HepG2 (cell line): ENCODE data around the gene BSND. TPM values are rescaled to one million over a fixed set of nuclear protein-coding genes. Genes with fewer than 3 reads are reported as not detected.

ENCODE experiments used
- ATAC-seq: fragments of 200-7000 bp; cut with Tn5 transposase; 3 replicates; pipeline ENCODE4 v1.9.1; 2020; ENCODE audit warnings: mild to moderate bottlenecking, moderate library complexity
- BruUV-seq: library from RNA; stranded (reverse); fragments of 400-500 nt; replicated peaks from 2 replicates; lab custom pipeline; 2021; lab: Mats Ljungman, UMichigan
- CTCF ChIA-PET: fragments of 300-600 bp; formaldehyde crosslinking; extraction: SDS; loops from one replicate; lab custom pipeline; 2021; ENCODE audit warnings: low total read pairs, inconsistent platforms, low intra/inter-chr PET ratio; lab: Yijun Ruan, JAX
- POLR2A ChIA-PET: fragments of 350-600 bp; sonication (Branson Sonifier 250); formaldehyde crosslinking; loops from one replicate; lab custom pipeline; 2020; ENCODE audit warnings: antibody characterized with exemption, inconsistent platforms; lab: Yijun Ruan, JAX
- DNase-seq: peaks from one replicate; pipeline ENCODE4 v3.0.0-alpha.2; 2015; ENCODE audit warnings: low spot score
- FAIRE-seq: peaks from 3 replicates; lab custom pipeline; 2011; peaks lifted over from hg19 to GRCh38; lab: Jason Lieb, UNC
- H2AFZ ChIP-seq: one replicate; pipeline ENCODE4 v1.6.1; 2011; ENCODE audit warnings: low read length, inconsistent platforms
- H3K27ac ChIP-seq: fragments of 300-600 bp; 3 replicates; pipeline ENCODE4 v1.8.0; 2011; ENCODE audit warnings: mixed run types, mild to moderate bottlenecking, mixed read lengths, low read length, inconsistent platforms; ENCODE audit not compliant: insufficient read depth; ENCODE audit errors: extremely low read length
- H3K27me3 ChIP-seq, 2 experiments: fragments of 200-600 bp in 1 of 2; 2 replicates in 1 of 2; 3 replicates in 1 of 2; pipeline versions ENCODE4 v1.6.0 to v1.8.0; 2011; ENCODE audit warnings: low read length in 2 of 2, mild to moderate bottlenecking in 2 of 2, moderate library complexity in 2 of 2, inconsistent platforms in 1 of 2; ENCODE audit not compliant: insufficient read depth in 2 of 2, control insufficient read depth in 1 of 2
- H3K36me3 ChIP-seq, 2 experiments: fragments of 200-600 bp in 1 of 2; replicated peaks in 1 of 2; 2 replicates in 1 of 2; 3 replicates in 1 of 2; pipeline versions ENCODE4 v1.5.1 to v1.8.0; 2011; ENCODE audit warnings: low read length in 2 of 2, inconsistent platforms in 1 of 2; ENCODE audit not compliant: insufficient read depth in 2 of 2, control insufficient read depth in 1 of 2
- H3K4me1 ChIP-seq: 2 replicates; pipeline ENCODE4 v1.5.1; 2012; ENCODE audit warnings: low read length, inconsistent platforms; ENCODE audit not compliant: insufficient read depth
- H3K4me2 ChIP-seq: 2 replicates; pipeline ENCODE4 v1.6.0; 2011; ENCODE audit warnings: low read depth, low read length, inconsistent platforms
- H3K4me3 ChIP-seq, 3 experiments: fragments of 200-600 bp in 1 of 3; sonication (generic), shearing (Covaris generic) in 1 of 3; replicated peaks in 1 of 3; 2 replicates each; pipeline ENCODE4 v1.5.1; 2011 to 2016; ENCODE audit warnings: low read length in 3 of 3, inconsistent platforms in 2 of 3, low read depth in 2 of 3, mild to moderate bottlenecking in 2 of 3, control low read depth in 1 of 3, mixed read lengths in 1 of 3; ENCODE audit not compliant: insufficient read depth in 1 of 3
- H3K79me2 ChIP-seq: one replicate; pipeline ENCODE4 v1.6.1; 2011; ENCODE audit warnings: low read length, inconsistent platforms; ENCODE audit not compliant: insufficient read depth
- H3K9ac ChIP-seq: 2 replicates; pipeline ENCODE4 v1.6.0; 2011; ENCODE audit warnings: mild to moderate bottlenecking, low read depth, low read length, inconsistent platforms; ENCODE audit not compliant: insufficient read depth
- H3K9me3 ChIP-seq: 2 replicates; pipeline ENCODE4 v1.5.1; 2012; ENCODE audit warnings: mild to moderate bottlenecking, low read length
- H4K20me1 ChIP-seq: 2 replicates; pipeline ENCODE4 v1.6.0; 2011; ENCODE audit warnings: inconsistent platforms, mild to moderate bottlenecking, low read length, moderate library complexity; ENCODE audit not compliant: insufficient read depth
- AKAP8 ChIP-seq: sonication (generic); formaldehyde crosslinking; IDR thresholded peaks from 2 replicates; pipeline ENCODE4 v1.5.1; 2020; ENCODE audit warnings: mild to moderate bottlenecking, missing genetic modification reagents
- ARNT2 ChIP-seq: sonication (generic); formaldehyde crosslinking; IDR thresholded peaks from 2 replicates; pipeline ENCODE4 v1.8.0; 2022; ENCODE audit warnings: mild to moderate bottlenecking, low read depth, missing genetic modification reagents, moderate library complexity
- DNMT1 ChIP-seq: sonication (generic); formaldehyde crosslinking; IDR thresholded peaks from 2 replicates; pipeline ENCODE4 v1.5.1; 2020; ENCODE audit warnings: mild to moderate bottlenecking, missing genetic modification reagents
- HMG20B ChIP-seq: conservative IDR thresholded peaks from 2 replicates; pipeline ENCODE4 v1.6.1; 2016; ENCODE audit warnings: missing genetic modification reagents, missing compliant biosample characterization
- ZNF329 ChIP-seq: sonication (generic); formaldehyde crosslinking; IDR thresholded peaks from 2 replicates; pipeline ENCODE4 v1.9.0; 2021; ENCODE audit warnings: low read depth, mild to moderate bottlenecking, missing genetic modification reagents
- ZNF709 ChIP-seq: sonication (generic); formaldehyde crosslinking; IDR thresholded peaks from 2 replicates; pipeline ENCODE4 v1.5.0; 2020; ENCODE audit warnings: mild to moderate bottlenecking, missing genetic modification reagents
- WGBS: methylation state at CpG from one replicate; pipeline ENCODE4 v1.1.6; 2017; ENCODE audit warnings: low lambda C conversion rate; 5-methylcytosine and 5-hydroxymethylcytosine counted together
- in situ Hi-C: cut with HindIII; loops from 2 replicates; pipeline ENCODE4 v1.10.0; 2017; ENCODE audit warnings: low pct_unique_long_range_greater_than_20kb; ENCODE audit not compliant: extremely low pct_ligation_motif_present
- intact Hi-C: fragments of 100-400 bp; cut with micrococcal nuclease; formaldehyde crosslinking; loops from one replicate; pipeline ENCODE4 v1.10.0; 2022; ENCODE audit not compliant: unreplicated experiment
- polyA plus RNA-seq, 8 experiments: library from polyadenylated mRNA; depleted of rRNA in 3 of 8; stranded (reverse) in 7 of 8; unstranded in 1 of 8; fragments of >200 nt; fragmentation: Illumina TruSeq in 4 of 8; extraction: Trizol in 4 of 8; gene quantifications; 2 replicates each; pipeline versions ENCODE4 v1.2.1 to v1.2.3, GENCODE V29; 2011 to 2016; ENCODE audit warnings: low read depth in 4 of 8, missing spikeins in 1 of 8, mixed read lengths in 1 of 8; ENCODE audit not compliant: insufficient read depth in 1 of 8
- total RNA-seq, 5 experiments: library from RNA; depleted of rRNA; stranded (reverse); fragments of >200 nt; fragmentation: Illumina TruSeq; extraction: Trizol; gene quantifications; 2 replicates each; pipeline ENCODE4 v1.2.3, GENCODE V29; 2016; ENCODE audit warnings: low read depth in 1 of 5
- TF ChIP-seq, protein P1 (sequence below): sonication (generic); formaldehyde crosslinking; IDR thresholded peaks from 2 replicates; pipeline ENCODE4 v1.4.0; 2020; ENCODE audit warnings: missing genetic modification reagents
- TF ChIP-seq, protein P2 (sequence below): sonication (generic); formaldehyde crosslinking; IDR thresholded peaks from 2 replicates; pipeline ENCODE4 v1.9.0; 2022; ENCODE audit warnings: missing genetic modification reagents, mild to moderate bottlenecking, borderline replicate concordance
- TF ChIP-seq, protein P3 (sequence below): sonication (generic); formaldehyde crosslinking; IDR thresholded peaks from 2 replicates; pipeline ENCODE4 v1.4.0; 2020; ENCODE audit warnings: missing genetic modification reagents
- TF ChIP-seq, protein P4 (sequence below): sonication (generic); formaldehyde crosslinking; IDR thresholded peaks from 2 replicates; pipeline ENCODE4 v1.5.1; 2020; ENCODE audit warnings: mild to moderate bottlenecking, missing genetic modification reagents, moderate library complexity

BSND gene
- total and polyA plus RNA-seq, 2 of the 13 experiments (the other 11 are each of a cell fraction or from before 2014, with no cell fraction given) = not detected

DNA sequence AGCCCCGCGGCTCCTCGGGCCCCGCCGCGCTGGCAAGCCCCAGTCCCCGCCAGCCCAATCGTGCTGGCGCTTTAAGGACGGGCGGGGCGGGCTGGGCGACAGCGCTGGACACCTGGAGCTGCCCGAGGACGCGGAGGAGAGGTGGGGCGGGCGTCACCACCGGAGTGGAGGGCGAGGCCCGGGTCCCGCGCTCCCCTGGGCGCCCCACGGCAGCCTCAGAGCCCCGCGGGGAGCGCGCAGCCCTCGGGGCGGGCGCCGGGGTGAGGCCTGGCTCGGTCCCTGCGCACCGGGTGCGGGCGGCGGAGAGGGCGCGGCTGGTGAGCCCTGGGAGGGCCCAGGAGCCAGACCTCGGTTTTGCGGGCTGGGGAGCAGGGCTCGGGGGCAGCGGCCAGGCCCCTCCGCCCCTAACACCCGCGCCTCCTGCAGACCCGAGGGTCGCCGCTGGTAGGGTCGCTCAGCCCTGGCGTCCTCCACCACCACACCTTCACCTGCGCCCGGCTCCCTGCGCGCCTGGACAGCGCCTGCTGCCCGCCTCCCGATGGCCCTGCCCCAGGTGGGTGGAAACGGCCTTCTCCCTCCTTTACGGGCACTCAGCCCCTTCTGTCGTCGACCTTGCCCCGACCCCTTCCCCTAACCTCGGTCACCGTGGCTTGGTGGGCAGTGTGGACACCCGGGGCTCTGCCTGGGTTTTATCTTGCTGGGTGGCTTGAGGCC is 18.0 kb upstream of the BSND start, which contains the start of gene TMEM61:
Gene TMEM61 (plus strand): TSS at position 101 of the 714 bp plus-strand sequence. CDS start 438 bp downstream, at position 539.
- ATAC-seq (peak; percentile 63), FAIRE-seq (no peak), DNase-seq (no peak)
- H3K27me3 ChIP-seq = peaks cover 9 to 63% of the 10 kb centered on the region in 2 experiments
- intact Hi-C loops (no loop called here), in situ Hi-C loops (no loop called here)
- BruUV-seq = no TSS peak
- peaks cover 15% of the 10 kb centered on the region for H3K4me1 ChIP-seq
- ChIA-PET CTCF (no interaction called here), POLR2A (no interaction called here)
- H3K79me2 ChIP-seq = no peaks in the 10 kb centered on the region
- H3K27ac ChIP-seq = no peak within 1 kb of the TSS
- peak within 1 kb of the TSS in 2 of 3 experiments; percentile 29 to 55; a peak in 3 of 6 replicates for H3K4me3 ChIP-seq
- H2AFZ ChIP-seq = no peak within 1 kb of the TSS
- peak within 1 kb of the TSS; percentile 55 for H3K4me2 ChIP-seq
- no peak within 1 kb of the TSS for H3K9ac ChIP-seq
- H3K9me3 ChIP-seq = no peaks in the 10 kb centered on the region
- 41% methylated on average over 14 of the region's 69 CpGs for WGBS
- H4K20me1 ChIP-seq = no peaks in the 10 kb centered on the region
- no peaks in the 10 kb centered on the region for H3K36me3 ChIP-seq
- TF ChIP-seq AKAP8 (no peak), ZNF329 (CRISPR knock-in tag) (no peak), HMG20B (CRISPR knock-in tag) (no peak), DNMT1 (CRISPR knock-in tag) (peak; percentile 17; the same call in 1 of the 2 replicates), ARNT2 (CRISPR knock-in tag) (no peak), ZNF709 (CRISPR knock-in tag) (no peak)
- TF ChIP-seq, protein P1, sequence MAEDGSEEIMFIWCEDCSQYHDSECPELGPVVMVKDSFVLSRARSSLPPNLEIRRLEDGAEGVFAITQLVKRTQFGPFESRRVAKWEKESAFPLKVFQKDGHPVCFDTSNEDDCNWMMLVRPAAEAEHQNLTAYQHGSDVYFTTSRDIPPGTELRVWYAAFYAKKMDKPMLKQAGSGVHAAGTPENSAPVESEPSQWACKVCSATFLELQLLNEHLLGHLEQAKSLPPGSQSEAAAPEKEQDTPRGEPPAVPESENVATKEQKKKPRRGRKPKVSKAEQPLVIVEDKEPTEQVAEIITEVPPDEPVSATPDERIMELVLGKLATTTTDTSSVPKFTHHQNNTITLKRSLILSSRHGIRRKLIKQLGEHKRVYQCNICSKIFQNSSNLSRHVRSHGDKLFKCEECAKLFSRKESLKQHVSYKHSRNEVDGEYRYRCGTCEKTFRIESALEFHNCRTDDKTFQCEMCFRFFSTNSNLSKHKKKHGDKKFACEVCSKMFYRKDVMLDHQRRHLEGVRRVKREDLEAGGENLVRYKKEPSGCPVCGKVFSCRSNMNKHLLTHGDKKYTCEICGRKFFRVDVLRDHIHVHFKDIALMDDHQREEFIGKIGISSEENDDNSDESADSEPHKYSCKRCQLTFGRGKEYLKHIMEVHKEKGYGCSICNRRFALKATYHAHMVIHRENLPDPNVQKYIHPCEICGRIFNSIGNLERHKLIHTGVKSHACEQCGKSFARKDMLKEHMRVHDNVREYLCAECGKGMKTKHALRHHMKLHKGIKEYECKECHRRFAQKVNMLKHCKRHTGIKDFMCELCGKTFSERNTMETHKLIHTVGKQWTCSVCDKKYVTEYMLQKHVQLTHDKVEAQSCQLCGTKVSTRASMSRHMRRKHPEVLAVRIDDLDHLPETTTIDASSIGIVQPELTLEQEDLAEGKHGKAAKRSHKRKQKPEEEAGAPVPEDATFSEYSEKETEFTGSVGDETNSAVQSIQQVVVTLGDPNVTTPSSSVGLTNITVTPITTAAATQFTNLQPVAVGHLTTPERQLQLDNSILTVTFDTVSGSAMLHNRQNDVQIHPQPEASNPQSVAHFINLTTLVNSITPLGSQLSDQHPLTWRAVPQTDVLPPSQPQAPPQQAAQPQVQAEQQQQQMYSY (CRISPR knock-in tag) = no peak
- TF ChIP-seq, protein P2, sequence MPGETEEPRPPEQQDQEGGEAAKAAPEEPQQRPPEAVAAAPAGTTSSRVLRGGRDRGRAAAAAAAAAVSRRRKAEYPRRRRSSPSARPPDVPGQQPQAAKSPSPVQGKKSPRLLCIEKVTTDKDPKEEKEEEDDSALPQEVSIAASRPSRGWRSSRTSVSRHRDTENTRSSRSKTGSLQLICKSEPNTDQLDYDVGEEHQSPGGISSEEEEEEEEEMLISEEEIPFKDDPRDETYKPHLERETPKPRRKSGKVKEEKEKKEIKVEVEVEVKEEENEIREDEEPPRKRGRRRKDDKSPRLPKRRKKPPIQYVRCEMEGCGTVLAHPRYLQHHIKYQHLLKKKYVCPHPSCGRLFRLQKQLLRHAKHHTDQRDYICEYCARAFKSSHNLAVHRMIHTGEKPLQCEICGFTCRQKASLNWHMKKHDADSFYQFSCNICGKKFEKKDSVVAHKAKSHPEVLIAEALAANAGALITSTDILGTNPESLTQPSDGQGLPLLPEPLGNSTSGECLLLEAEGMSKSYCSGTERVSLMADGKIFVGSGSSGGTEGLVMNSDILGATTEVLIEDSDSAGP (CRISPR knock-in tag) = peak; percentile 99
- TF ChIP-seq, protein P3, sequence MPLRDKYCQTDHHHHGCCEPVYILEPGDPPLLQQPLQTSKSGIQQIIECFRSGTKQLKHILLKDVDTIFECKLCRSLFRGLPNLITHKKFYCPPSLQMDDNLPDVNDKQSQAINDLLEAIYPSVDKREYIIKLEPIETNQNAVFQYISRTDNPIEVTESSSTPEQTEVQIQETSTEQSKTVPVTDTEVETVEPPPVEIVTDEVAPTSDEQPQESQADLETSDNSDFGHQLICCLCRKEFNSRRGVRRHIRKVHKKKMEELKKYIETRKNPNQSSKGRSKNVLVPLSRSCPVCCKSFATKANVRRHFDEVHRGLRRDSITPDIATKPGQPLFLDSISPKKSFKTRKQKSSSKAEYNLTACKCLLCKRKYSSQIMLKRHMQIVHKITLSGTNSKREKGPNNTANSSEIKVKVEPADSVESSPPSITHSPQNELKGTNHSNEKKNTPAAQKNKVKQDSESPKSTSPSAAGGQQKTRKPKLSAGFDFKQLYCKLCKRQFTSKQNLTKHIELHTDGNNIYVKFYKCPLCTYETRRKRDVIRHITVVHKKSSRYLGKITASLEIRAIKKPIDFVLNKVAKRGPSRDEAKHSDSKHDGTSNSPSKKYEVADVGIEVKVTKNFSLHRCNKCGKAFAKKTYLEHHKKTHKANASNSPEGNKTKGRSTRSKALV (CRISPR knock-in tag) = peak; percentile 43; the same call in 1 of the 2 replicates
- TF ChIP-seq, protein P4, sequence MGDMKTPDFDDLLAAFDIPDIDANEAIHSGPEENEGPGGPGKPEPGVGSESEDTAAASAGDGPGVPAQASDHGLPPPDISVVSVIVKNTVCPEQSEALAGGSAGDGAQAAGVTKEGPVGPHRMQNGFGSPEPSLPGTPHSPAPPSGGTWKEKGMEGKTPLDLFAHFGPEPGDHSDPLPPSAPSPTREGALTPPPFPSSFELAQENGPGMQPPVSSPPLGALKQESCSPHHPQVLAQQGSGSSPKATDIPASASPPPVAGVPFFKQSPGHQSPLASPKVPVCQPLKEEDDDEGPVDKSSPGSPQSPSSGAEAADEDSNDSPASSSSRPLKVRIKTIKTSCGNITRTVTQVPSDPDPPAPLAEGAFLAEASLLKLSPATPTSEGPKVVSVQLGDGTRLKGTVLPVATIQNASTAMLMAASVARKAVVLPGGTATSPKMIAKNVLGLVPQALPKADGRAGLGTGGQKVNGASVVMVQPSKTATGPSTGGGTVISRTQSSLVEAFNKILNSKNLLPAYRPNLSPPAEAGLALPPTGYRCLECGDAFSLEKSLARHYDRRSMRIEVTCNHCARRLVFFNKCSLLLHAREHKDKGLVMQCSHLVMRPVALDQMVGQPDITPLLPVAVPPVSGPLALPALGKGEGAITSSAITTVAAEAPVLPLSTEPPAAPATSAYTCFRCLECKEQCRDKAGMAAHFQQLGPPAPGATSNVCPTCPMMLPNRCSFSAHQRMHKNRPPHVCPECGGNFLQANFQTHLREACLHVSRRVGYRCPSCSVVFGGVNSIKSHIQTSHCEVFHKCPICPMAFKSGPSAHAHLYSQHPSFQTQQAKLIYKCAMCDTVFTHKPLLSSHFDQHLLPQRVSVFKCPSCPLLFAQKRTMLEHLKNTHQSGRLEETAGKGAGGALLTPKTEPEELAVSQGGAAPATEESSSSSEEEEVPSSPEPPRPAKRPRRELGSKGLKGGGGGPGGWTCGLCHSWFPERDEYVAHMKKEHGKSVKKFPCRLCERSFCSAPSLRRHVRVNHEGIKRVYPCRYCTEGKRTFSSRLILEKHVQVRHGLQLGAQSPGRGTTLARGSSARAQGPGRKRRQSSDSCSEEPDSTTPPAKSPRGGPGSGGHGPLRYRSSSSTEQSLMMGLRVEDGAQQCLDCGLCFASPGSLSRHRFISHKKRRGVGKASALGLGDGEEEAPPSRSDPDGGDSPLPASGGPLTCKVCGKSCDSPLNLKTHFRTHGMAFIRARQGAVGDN (CRISPR knock-in tag) = 0 out of 2 replicates have a peak, but pooled peaks have one; percentile 20
